Measurements from ENCODE around the gene FAR1.
A peak's percentile ranks its signal among the peaks of the same experiment; 100 is the strongest.

FAR1 gene

DNA sequence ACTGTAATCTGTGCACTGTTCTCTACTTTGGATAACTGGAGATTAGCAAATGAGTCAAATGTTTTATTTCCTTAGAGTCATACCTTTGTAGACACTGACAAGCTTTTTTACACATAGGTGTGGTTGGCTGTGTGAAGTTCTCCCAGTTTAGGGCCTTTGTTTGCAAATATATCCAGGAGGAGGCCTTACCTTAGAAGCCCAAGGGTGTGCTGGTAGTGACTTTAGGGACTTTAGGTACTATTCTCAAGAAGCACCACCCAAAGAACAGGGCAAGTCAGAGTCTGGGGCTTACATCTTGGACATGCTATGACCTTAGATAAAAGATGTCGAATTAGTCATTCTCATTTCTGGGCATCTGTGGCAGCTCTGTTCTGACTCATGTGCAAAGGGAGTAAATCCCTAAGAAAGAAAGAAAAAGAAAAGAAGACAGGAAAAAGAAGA, 4.8 kb upstream of the FAR1 start:
- H4K20me1 ChIP-seq (ENCODE audit: control insufficient read depth, insufficient read depth, low read depth, low read length): no peaks in the 10 kb centered on the region
- no peaks in the 10 kb centered on the region for H3K9me2 ChIP-seq (replicated peaks; ENCODE audit: control insufficient read depth, low read length)
- 0 out of 2 replicates have a peak, but pooled peaks cover 3% of the 10 kb centered on the region for H3F3A ChIP-seq (ENCODE audit: control insufficient read depth, insufficient read depth)
- no peaks in the 10 kb centered on the region for H3K27me3 ChIP-seq (ENCODE audit: control insufficient read depth, low read length)
- H3K9me3 ChIP-seq (ENCODE audit: control insufficient read depth, insufficient read depth, low read length): peaks cover 12% of the 10 kb centered on the region; the same call in 1 of the 2 replicates
- TF ChIP-seq, protein P1, sequence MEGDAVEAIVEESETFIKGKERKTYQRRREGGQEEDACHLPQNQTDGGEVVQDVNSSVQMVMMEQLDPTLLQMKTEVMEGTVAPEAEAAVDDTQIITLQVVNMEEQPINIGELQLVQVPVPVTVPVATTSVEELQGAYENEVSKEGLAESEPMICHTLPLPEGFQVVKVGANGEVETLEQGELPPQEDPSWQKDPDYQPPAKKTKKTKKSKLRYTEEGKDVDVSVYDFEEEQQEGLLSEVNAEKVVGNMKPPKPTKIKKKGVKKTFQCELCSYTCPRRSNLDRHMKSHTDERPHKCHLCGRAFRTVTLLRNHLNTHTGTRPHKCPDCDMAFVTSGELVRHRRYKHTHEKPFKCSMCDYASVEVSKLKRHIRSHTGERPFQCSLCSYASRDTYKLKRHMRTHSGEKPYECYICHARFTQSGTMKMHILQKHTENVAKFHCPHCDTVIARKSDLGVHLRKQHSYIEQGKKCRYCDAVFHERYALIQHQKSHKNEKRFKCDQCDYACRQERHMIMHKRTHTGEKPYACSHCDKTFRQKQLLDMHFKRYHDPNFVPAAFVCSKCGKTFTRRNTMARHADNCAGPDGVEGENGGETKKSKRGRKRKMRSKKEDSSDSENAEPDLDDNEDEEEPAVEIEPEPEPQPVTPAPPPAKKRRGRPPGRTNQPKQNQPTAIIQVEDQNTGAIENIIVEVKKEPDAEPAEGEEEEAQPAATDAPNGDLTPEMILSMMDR (IDR thresholded peaks at IDR 0.05; ENCODE audit: low read depth, low read length, poor library complexity, severe bottlenecking): no peak
- no peak for TF ChIP-seq EZH2phosphoT487 (IDR thresholded peaks at IDR 0.05; ENCODE audit: borderline replicate concordance, low read length)
- H3K4me2 ChIP-seq (ENCODE audit: low read length): no peak overlapping the region
- H3K4me3 ChIP-seq (ENCODE audit: low read length): no peak overlapping the region
- no peaks in the 10 kb centered on the region for H3K36me3 ChIP-seq (ENCODE audit: control insufficient read depth, low read length)
- no peak overlapping the region for H3K27ac ChIP-seq (ENCODE audit: low read depth, low read length)
- peaks cover 14% of the 10 kb centered on the region for H3K4me1 ChIP-seq (ENCODE audit: control insufficient read depth, low read length)
- H3K79me2 ChIP-seq (ENCODE audit: control insufficient read depth, low read length): peaks cover 5% of the 10 kb centered on the region

DNA sequence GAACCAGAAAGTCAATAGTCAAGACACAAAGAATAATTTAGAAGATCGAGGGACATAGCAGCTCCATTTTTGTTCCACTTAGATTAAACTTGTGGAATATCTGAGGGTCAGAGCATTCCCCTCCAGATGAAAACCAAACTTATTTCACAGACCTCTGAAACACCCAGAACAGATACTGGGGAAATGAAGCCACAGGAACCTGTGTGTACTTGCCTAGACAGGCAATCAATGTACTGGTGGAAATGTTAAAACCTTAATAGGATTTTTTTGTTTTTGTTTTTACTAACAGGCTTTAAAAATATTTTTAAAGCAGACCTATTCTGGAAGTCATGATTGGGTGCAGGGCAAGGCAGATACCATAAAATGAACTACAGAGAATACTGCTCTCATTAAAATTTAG, 4.1 kb upstream of the FAR1 start:
- Histone ChIP-seq H3F3A (ENCODE audit: control insufficient read depth, insufficient read depth) (0 out of 2 replicates have a peak, but pooled peaks cover 3% of the 10 kb centered on the region), H4K20me1 (ENCODE audit: control insufficient read depth, insufficient read depth, low read depth, low read length) (no peaks in the 10 kb centered on the region), H3K9me2 (replicated peaks; ENCODE audit: control insufficient read depth, low read length) (no peaks in the 10 kb centered on the region), H3K27ac (ENCODE audit: low read depth, low read length) (no peak overlapping the region), H3K79me2 (ENCODE audit: control insufficient read depth, low read length) (peaks cover 12% of the 10 kb centered on the region), H3K4me1 (ENCODE audit: control insufficient read depth, low read length) (peaks cover 14% of the 10 kb centered on the region), H3K4me2 (ENCODE audit: low read length) (no peak overlapping the region), H3K27me3 (ENCODE audit: control insufficient read depth, low read length) (no peaks in the 10 kb centered on the region), H3K4me3 (ENCODE audit: low read length) (no peak overlapping the region), H3K36me3 (ENCODE audit: control insufficient read depth, low read length) (no peaks in the 10 kb centered on the region; the same call in 1 of the 2 replicates), H3K9me3 (ENCODE audit: control insufficient read depth, insufficient read depth, low read length) (peaks cover 9% of the 10 kb centered on the region; the same call in 1 of the 2 replicates)
- TF ChIP-seq, protein P1 (IDR thresholded peaks at IDR 0.05; ENCODE audit: low read depth, low read length, poor library complexity, severe bottlenecking): no peak
- no peak for TF ChIP-seq EZH2phosphoT487 (IDR thresholded peaks at IDR 0.05; ENCODE audit: borderline replicate concordance, low read length)

DNA sequence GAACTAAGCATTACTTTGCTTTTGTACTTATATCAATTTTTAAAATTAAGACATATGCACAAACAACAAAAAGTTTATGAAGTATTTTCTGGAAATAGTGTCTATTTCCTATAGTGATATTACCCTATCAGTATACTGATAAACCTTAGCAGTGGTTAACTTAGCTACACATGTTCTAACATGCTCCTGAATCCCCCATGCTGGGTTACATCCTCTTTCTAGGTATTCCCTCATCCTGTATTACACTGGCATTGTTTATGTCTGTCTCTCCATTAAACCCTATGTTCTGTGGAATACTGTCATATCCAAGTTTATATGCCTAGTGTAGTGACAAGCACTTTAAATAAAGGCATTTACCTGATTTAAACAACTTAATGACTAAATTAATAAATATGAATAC, 1.8 kb upstream of the FAR1 start:
- peak overlapping the region; percentile 86; the same call in 1 of the 2 replicates for H3K4me2 ChIP-seq (ENCODE audit: low read length)

More for the DNA sequence above, 1.8 kb upstream of the FAR1 start:
- Histone ChIP-seq H3K4me3 (ENCODE audit: low read length) (no peak overlapping the region), H3F3A (ENCODE audit: control insufficient read depth, insufficient read depth) (0 out of 2 replicates have a peak, but pooled peaks cover 3% of the 10 kb centered on the region), H3K9me2 (replicated peaks; ENCODE audit: control insufficient read depth, low read length) (no peaks in the 10 kb centered on the region), H3K27ac (ENCODE audit: low read depth, low read length) (no peak overlapping the region), H3K9me3 (ENCODE audit: control insufficient read depth, insufficient read depth, low read length) (no peaks in the 10 kb centered on the region), H3K4me1 (ENCODE audit: control insufficient read depth, low read length) (peaks cover 28% of the 10 kb centered on the region), H4K20me1 (ENCODE audit: control insufficient read depth, insufficient read depth, low read depth, low read length) (peaks cover 8% of the 10 kb centered on the region), H3K27me3 (ENCODE audit: control insufficient read depth, low read length) (no peaks in the 10 kb centered on the region), H3K79me2 (ENCODE audit: control insufficient read depth, low read length) (peaks cover 35% of the 10 kb centered on the region), H3K36me3 (ENCODE audit: control insufficient read depth, low read length) (peaks cover 14% of the 10 kb centered on the region)
- TF ChIP-seq, protein P1 (IDR thresholded peaks at IDR 0.05; ENCODE audit: low read depth, low read length, poor library complexity, severe bottlenecking): no peak
- TF ChIP-seq EZH2phosphoT487 (IDR thresholded peaks at IDR 0.05; ENCODE audit: borderline replicate concordance, low read length): no peak
